ENCODE measurements around the gene TMEM202. TPM values are rescaled to one million over a fixed set of nuclear protein-coding genes. Genes with fewer than 3 reads are reported as not detected.
"Not testable (repeated sequence)": the region's sequence is repeated elsewhere in the genome, so short reads cannot be mapped to it uniquely, and the experiment has no call there.

Gene TMEM202
- total and polyA plus RNA-seq, 8 donors, result 0.38 TPM; not detected in 7

GRCh38 chr15:72379856-72380430 lies 18.2 kb upstream of the TMEM202 start:
- TF ChIP-seq, protein P1, sequence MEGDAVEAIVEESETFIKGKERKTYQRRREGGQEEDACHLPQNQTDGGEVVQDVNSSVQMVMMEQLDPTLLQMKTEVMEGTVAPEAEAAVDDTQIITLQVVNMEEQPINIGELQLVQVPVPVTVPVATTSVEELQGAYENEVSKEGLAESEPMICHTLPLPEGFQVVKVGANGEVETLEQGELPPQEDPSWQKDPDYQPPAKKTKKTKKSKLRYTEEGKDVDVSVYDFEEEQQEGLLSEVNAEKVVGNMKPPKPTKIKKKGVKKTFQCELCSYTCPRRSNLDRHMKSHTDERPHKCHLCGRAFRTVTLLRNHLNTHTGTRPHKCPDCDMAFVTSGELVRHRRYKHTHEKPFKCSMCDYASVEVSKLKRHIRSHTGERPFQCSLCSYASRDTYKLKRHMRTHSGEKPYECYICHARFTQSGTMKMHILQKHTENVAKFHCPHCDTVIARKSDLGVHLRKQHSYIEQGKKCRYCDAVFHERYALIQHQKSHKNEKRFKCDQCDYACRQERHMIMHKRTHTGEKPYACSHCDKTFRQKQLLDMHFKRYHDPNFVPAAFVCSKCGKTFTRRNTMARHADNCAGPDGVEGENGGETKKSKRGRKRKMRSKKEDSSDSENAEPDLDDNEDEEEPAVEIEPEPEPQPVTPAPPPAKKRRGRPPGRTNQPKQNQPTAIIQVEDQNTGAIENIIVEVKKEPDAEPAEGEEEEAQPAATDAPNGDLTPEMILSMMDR (IDR thresholded peaks at IDR 0.05), result no peak
- Histone ChIP-seq H3K4me3 (no peak overlapping the region), H3K27me3 (peaks cover 0 to 7% of the 10 kb centered on the region in 2 donors), H3K9me3 (no peaks in the 10 kb centered on the region), H3K27ac (no peak overlapping the region), H3K4me1 (peaks cover 0 to 15% of the 10 kb centered on the region in 2 donors), H3K36me3 (no peaks in the 10 kb centered on the region)
- DNase-seq (no peak), ATAC-seq (no peak)
- intact Hi-C loops (cut with DNase I), result no loop called here

DNA sequence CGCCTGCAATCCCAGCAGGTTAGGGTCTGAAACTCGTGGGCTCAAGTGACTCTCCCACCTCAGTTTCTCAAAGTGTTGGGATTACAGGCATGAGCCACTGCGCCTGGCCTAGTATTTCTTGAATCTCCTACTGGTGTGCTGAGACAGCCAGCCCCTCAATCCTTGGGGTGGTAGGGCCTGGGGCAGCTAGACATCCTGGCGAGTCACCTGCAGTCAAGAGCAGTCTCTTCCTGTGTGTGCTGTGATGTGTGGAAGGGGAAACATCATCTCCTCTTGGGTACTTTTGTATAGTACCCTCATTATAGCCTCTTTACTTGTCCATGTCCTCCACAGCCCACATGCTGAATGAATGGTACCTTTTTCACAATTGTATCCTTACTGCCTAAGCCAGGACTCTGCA lies 17.4 kb upstream of the TMEM202 start:
- peaks cover 0 to 11% of the 10 kb centered on the region in 2 donors for H3K4me1 ChIP-seq
- no peaks in the 10 kb centered on the region for H3K9me3 ChIP-seq
- H3K27me3 ChIP-seq, result peaks cover 0 to 7% of the 10 kb centered on the region in 2 donors
- H3K27ac ChIP-seq, result no peak overlapping the region
- no peak for ATAC-seq
- TF ChIP-seq, protein P1 (IDR thresholded peaks at IDR 0.05), result no peak
- H3K4me3 ChIP-seq, result no peak overlapping the region
- DNase-seq, result no peak
- H3K36me3 ChIP-seq, result no peaks in the 10 kb centered on the region
- intact Hi-C loops (cut with DNase I), result no loop called here

DNA sequence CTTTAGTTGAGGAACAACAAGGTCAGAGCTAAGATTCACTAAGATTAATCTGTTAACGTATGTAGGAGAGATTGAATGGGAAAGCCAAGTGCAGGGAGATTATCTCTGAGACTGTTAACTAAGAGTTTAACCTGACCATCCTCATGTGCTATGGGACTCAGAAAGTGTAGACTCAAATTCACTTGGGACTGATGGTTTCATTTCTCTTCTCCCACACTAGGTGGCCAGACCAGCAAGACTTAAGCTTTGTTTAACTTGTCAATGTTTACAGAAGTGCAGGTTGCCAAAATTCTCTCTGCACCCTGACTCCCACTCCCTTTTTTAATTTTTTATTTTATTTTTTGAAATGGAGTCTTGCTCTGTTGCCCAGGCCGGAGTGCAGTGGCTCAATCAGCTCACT lies 16.0 kb upstream of the TMEM202 start:
- no peak for ATAC-seq
- Histone ChIP-seq H3K27me3 (peaks cover 0 to 7% of the 10 kb centered on the region in 2 donors), H3K36me3 (no peaks in the 10 kb centered on the region), H3K4me3 (no peak overlapping the region), H3K27ac (no peak overlapping the region), H3K9me3 (no peaks in the 10 kb centered on the region), H3K4me1 (peaks cover 0 to 2% of the 10 kb centered on the region in 2 donors)
- TF ChIP-seq, protein P1 (IDR thresholded peaks at IDR 0.05), result no peak
- DNase-seq, result no peak
- intact Hi-C loops (cut with DNase I), result no loop called here

- intact Hi-C loops (cut with DNase I), result no loop called here
- no peaks in the 10 kb centered on the region for H3K36me3 ChIP-seq
- ATAC-seq (no peak), DNase-seq (no peak)
- H3K9me3 ChIP-seq, result no peaks in the 10 kb centered on the region
- H3K4me3 ChIP-seq, result no peak overlapping the region
- H3K4me1 ChIP-seq, result no peaks in the 10 kb centered on the region
- TF ChIP-seq, protein P1 (IDR thresholded peaks at IDR 0.05), result no peak
- H3K27me3 ChIP-seq, result peaks cover 0 to 7% of the 10 kb centered on the region in 2 donors
- H3K27ac ChIP-seq, result no peak overlapping the region
Observed at GRCh38 chr15:72387741-72388140, 10.4 kb upstream of the TMEM202 start.

DNA sequence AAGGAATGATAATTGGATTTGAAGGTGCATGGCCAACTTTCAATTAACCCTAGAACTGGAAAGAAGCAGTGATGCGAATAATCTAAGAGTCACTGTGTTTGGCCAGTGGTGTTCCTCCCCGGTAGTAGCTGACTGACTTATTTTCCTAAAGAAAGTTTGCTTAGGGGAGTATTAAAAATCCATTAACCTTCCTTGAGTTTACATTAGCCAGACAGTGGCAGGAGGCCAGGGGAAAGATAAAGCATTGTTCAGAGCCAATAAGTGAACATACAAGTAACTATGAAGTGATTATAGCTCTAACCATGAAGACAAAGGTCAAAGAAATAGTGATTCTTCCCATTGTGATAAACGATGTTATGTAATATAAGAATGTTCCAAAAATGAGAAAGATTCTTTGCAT lies 8.9 kb upstream of the TMEM202 start:
- no peak for DNase-seq
- Histone ChIP-seq H3K36me3 (no peaks in the 10 kb centered on the region), H3K9me3 (no peaks in the 10 kb centered on the region), H3K4me3 (no peak overlapping the region), H3K27me3 (peaks cover 0 to 5% of the 10 kb centered on the region in 2 donors), H3K27ac (no peak overlapping the region), H3K4me1 (no peaks in the 10 kb centered on the region)
- intact Hi-C loops (cut with DNase I), result no loop called here
- TF ChIP-seq, protein P1 (IDR thresholded peaks at IDR 0.05), result no peak
- ATAC-seq, result no peak

- ATAC-seq, result not testable (repeated sequence)
Observed at GRCh38 chr15:72396331-72396730, 1.8 kb upstream of the TMEM202 start.

More at GRCh38 chr15:72396331-72396730, 1.8 kb upstream of the TMEM202 start:
- H3K27me3 ChIP-seq; H3K27ac ChIP-seq; H3K4me3 ChIP-seq; H3K9me3 ChIP-seq; H3K4me1 ChIP-seq; intact Hi-C loops (cut with DNase I); H3K36me3 ChIP-seq; DNase-seq: not testable (repeated sequence)
